Stimulated activated CD4-positive, alpha-beta T cell treated with anti-CD3 and anti-CD28 coated beads, Interleukin-2, amount 100 ng/mL, for 24 hours (primary cell): ENCODE measurements around the gene PPP2R5A.
"Not testable (repeated sequence)": the region's sequence is repeated elsewhere in the genome, so short reads cannot be mapped to it uniquely, and the experiment has no call there.

Source experiments
- DNase-seq, 2 donors: peaks; one replicate each; pipeline ENCODE4 v3.0.0-alpha.2; 2020

PPP2R5A gene

DNA sequence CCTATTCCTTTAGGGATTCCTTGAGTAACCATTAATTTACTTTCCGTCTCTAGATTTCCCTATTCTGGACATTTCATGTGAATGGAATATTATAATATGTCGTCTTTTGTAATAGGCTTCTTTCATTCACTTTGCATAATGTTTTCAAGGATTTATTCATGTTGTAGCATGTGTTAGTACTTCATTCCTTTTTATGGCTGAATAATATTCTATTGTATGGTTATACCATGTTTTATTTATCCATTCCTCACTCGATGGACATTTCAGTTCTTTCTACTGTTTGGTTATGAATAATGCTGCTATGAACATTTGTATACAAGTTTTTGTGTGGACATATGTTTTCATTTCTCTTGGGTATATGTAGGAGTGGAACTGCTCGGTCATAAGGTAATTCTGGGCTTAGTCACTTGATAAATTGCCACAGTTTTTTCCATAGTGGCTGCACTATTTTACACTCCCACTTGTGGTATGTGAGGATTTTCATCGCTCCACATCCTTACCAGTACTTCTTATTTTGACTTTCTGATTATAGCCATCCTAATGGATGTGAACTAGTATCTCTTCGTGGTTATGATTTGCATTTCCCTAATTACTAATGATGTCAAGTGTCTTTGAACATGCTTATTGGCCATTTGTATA is 17.7 kb downstream of the PPP2R5A start:
- no peak for DNase-seq

DNA sequence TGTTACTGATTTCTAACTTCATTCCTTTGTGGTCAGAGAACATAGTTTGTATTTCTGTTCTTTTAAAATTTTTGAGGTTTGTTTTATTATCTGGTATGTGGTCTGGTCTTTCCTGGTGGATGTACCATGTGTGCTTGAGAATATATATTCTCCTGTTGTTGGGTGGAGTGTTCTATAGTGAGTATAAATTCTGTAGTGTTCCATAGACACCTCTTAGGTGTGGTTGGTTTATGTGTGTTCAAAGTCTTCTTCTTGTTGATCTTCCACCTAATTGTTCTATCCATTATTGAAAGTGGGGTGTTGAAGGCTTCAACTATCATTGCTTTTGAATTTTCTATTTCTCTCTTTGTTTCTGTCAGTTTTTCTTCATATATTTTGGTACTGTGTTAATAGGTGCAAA is 20.1 kb downstream of the PPP2R5A start:
- DNase-seq = no peak

DNA sequence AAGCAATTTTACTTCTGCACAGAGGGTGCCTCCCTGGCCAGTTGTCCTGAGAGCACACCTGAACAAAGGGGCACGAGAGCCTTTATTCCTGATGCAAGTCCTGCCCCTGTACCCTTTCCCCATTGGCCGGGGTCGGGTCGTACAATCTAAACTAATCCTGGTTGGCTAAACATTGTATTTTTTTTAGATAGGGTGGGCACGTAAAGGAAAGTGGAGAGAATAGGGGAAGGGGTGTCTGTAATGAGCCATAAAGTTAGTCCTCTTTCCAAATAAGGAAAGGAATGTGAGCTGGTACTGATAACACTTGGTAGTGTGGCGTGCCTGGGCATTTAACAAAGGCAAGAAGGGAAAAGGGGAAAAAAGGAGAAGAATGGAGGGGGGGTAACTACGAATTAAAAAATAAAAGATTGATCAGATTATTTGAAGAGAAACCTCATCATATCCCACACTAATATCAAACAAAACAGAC is 20.8 kb downstream of the PPP2R5A start:
- DNase-seq = not testable (repeated sequence)

DNA sequence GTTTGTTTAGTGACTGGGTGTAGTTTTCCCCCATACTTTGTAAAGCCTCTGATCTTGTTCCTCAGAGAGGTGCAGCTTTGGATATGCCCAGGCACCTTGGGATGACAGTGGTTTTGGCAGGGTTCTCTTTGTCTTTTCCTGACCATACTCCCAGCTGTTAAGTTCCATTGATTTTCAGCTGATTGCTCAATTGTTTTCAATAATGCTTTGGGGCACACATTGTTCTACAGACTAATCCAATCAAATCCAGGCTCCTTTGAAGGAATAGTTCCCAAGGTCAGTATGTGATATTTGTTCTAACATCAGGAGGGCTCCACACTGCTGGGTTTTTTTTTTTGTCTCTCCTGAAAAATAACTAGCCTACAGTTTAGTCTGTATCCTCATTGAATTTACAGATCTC is 24.8 kb downstream of the PPP2R5A start:
- DNase-seq = no peak

DNA sequence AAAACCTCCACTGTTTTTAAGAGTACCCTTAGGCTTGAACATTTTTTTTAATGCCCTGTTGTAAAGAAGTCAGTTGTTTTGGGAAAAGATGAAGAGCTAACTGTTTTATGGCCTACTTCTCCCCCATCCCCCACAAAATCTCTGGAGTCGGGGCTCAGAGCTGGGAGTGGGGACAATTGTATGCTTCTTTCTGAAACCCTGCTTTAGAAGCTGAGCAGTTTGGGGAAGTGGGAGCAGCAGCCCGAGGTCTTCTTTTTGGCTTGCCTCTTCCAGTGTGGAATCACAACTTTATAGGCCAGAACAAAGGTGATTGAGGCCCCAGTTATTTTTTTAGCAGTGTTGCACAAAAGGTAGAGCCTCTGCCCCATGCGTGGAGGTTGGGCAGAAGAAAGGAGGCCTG is 25.2 kb downstream of the PPP2R5A start:
- DNase-seq = no peak

DNA sequence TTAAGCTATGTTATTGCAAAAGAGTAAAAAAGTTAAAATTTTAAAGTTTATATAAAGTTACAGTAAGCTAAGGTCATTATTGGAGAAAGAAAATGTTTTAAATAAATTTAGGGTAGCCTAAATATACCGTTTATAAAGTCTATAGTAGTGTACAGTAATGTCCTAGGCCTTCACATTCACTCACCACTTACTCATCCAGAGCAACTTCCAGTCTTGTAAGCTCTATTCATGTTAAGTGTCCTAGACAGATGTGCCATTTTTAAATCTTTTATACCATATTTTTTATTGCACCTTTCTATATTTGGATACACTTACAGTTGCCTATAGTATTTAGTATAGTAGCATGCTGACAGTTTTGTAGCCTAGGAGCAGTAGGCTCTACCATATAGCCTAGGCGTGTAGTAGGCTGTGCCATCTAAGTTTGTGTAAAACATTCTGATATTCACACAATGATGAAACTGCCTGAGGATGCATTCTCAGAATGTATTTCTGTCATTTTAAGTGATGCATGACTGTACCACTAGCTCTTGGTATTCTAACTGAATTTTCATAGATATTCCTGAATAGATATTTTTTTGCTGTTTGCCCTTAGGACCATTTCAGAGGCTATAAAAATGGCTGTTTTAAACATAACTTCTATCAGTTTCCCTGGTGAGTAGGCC is 26.8 kb downstream of the PPP2R5A start:
- DNase-seq = no peak

DNA sequence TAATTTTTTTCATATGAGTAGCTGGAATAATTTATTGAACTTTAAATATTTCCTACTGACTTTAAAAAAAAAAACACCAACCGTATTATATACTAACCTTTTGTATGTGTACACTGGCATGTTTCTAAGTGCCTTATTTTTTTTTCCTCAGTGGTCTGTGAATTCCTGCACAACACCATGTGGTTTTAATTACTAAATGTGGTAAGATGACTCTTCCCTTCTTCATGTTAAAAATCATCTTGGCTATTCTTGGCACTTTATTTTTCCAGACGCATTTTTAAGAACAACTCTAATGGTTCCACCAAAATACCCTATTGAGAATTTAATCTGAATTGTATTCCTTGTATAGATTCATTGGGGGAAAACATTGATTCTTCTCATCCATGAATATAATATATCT is 28.4 kb downstream of the PPP2R5A start:
- no peak for DNase-seq

DNA sequence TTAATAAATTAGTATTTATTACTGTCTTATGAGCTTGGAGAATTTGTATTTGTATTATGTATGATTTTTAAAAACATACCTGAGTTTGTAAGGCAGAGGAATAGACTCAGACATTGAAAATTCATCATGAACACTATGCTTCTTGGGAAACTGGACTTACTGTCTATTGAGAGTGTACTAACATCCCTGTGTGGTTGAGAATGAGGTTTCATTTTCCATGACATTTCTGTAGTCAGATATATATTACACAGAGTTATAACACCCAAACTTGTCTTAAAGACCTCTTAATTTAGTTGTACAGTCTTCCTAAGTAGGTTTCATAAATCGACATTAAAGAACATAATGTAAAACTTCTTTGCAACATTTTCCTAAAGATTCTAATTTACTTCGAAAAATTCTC is 30.0 kb downstream of the PPP2R5A start:
- no peak for DNase-seq

DNA sequence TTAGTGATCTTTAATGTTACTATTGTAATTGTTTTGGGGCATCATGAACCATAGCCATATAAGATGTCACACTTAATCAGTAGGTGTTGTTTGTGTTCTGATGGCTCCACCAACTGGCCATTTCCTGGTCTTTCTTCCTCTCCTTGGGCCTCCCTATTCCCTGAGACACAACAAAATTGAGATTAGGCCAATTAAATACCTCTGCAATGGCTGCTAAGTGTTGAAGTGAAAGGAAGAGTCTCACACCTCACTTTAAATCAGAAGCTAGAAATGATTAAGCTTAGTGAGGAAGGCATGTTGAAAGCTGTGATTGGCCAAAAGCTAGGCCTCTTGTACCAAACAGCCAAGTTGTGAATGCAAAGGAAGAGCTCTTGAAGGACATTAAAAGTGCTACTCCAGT is 30.7 kb downstream of the PPP2R5A start:
- DNase-seq = no peak

DNA sequence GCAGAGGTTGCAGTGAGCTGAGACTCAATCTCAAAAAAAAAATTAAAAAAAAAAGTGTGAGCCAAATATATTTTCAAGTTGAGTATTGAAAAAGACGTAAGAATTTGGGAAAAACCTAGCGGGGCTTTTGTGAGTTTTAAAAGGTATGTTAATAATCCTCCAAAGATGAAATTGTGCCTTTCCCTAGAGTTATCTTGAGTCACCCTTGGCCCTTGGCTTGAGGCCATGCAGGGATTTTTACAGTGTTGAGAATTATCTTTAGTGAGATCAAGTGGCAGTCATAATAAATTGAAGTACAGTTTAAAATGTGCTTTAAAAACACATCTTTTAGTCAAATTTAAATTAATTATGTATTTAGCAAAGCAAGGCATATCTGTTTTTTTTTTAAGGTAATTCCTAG is 32.7 kb downstream of the PPP2R5A start:
- DNase-seq = no peak

DNA sequence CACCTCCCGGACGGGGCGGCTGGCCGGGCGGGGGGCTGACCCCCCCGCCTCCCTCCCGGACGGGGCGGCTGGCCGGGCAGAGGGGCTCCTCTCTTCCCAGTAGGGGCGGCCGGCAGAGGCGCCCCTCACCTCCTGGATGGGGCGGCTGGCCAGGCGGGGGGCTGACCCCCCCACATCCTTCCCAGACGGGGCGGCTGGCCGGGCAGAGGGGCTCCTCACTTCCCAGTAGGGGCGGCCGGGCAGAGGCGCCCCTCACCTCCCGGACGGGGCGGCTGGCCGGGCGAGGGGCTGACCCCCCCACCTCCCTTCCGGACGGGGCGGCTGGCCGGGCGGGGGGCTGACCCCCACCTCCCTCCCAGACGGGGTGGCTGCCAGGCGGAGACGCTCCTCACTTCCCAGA is 35.8 kb downstream of the PPP2R5A start:
- not testable (repeated sequence) for DNase-seq

DNA sequence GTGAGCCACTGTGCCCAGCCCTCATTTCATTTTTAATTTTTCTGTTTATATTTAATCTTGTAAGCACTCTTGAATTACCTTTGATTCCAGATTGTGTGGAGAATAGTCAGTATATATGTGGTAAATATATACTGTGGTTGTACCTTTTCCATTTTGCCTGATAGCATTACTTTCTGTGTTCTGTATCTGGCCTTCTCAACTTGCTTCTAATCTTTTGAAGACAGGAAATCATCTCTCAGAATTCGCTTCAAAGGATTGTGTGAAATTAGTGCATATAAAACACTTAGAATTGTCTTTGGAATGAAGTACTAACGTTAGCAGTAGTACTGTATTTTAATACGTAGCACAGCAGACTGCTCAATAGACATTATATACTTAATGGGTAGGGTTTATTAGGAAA is 37.9 kb downstream of the PPP2R5A start:
- DNase-seq = no peak

DNA sequence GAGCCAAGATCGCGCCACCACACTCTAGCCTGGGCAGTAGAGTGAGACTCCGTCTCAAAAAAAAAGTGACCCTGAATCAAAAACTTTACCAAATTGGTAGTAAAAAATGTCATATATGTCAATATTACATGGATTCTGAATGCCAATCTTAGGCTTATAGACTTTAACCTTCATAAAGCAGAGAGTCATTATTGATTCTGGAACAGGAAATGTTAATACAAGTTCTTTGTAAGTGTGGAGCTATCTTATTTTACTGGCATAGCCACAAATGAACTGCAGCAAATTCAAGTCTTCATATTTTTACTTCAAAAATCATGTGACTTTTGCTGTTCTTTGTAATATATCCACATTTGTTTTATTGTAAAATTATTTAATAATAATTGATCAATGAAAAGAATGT is 41.3 kb downstream of the PPP2R5A start:
- no peak for DNase-seq

DNA sequence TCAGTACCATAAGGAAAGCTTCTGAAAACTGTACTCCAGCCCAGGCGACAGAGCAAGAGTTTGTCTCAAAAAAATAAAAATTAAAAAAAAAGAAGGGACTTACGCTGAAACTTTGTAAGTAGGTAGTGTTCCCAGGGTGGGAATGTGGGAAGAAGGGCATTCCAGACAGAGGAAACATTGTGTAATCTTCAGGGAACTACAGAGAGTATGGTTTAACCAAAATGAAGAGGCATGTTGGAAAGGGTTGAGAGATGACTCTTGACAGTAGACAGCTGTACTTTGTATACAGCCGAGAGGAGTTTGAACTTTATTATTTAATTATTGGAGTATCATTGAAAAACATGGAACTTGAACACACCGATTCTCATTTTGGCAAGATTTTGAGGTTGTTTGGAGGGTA is 43.0 kb downstream of the PPP2R5A start:
- DNase-seq = no peak

DNA sequence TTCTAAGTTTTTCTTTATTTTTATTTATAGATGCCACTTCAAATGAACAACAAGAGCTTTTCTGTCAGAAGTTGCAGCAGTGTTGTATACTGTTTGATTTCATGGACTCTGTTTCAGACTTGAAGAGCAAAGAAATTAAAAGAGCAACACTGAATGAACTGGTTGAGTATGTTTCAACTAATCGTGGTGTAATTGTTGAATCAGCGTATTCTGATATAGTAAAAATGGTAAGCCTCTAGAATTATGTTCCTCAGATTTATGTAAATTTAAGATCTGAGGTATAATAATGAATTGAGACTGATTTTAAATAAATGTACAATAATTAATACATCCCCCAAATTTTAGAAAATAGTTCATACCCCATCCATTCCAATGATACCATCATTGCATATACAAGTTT is 43.9 kb downstream of the PPP2R5A start:
- no peak for DNase-seq

DNA sequence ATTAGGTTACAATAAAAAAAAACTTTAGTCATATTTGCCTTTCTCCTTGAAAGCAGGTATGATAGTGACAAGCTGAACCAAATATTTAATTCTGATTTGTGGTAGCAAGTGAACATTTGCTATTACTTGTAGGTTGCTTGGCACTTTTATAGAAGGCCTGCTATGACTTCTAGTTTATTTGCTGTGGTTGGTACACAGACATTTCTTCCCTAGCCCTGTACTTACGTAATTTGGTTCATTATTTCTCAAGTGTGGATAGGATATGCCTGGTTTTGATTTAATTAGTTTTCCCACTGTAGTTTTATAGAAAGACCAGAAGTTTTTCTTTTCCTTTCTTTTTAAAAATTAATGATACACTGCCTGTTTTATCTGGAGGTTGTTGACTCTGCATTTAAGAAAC is 55.9 kb downstream of the PPP2R5A start:
- DNase-seq = no peak

DNA sequence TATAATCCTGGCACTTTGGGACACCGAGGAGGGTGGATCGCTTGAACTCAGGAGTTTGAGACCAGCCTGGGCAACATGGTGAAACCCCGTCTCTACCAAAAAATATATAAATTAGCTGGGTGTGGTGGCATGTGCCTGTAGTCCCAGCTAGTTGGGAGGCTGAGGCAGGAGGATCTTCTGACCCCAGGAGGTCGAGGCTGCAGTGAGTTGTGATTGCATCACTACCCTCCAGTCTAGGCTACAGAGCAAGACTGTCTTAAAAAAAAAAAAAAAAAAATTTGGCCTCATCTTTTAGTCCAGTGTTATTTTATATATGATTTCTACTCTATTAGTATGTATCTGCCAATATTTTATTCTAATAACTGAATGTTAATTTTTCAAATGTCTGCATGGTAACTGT is 59.7 kb downstream of the PPP2R5A start:
- no peak for DNase-seq

DNA sequence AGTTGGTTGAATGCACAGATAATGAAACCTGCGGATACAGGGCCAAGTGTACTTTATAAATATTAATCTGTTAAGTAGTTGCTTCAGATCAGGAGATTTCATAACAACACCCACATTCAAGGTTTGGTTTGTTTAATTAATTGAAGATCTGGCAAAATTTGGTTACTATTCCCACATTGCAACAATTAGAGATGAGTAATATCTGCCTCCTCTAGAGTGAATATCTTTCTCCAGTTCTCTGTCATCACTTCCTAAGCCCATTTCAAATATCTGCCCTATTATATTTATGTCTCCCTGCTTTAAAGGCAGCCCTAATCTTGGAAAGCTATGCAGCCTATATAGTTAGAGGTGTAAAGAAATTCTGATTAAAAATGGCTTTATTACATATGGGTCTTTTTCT is 61.4 kb downstream of the PPP2R5A start:
- no peak for DNase-seq

DNA sequence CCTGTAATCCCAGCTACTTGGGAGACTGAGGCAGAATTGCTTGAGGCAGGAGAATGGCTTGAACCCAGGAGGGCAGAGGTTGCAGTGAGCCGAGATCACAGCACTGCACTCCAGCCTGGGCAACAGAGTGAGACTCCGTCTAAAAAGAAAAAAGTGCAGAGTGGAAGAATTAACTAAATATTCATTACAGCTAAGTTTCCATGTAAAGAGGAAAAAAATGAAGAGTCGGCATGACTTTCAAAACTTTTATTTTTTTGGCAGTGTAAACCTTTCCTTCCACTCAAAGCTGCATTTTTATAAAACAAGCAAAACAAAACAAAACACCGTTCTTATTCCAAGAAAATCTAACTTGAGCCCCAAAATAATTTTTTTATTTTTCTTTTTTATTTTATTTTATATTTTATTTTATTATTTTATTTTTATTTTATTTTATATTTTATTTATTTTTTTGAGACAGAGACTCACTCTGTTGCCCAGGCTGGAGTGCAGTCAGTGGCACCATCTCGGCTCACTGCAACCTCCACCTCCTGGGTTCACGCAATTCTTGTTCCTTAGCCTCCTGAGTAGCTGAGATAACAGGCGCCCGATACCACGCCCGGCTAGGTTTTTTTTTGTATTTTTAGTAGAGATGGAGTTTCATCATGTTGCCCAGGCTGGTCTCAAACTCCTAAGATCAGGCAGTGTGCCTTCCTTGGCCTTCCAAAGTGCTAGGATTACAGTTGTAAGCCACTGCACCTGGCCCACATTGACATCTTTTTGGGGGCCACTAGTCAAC is 66.6 kb downstream of the PPP2R5A start:
- DNase-seq = no peak

DNA sequence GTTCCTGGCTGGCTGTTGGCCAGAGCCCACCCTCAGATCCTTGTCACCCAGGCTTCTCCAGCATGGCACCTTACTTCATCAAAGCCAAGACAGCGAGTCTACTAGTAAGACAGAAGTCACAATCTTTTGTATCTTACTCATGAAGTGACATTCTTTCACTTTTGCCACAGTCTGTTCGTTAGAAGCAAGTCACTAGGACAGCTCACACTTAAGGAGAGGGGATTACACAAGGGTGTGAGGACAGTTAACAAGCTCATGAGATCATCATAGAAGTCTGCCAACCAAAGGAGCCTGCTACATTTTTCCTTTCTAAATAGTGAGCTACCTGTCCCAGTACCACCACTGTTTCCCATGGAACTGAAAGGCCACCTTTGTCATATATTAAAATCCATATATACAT is 68.0 kb downstream of the PPP2R5A start:
- no peak for DNase-seq

DNA sequence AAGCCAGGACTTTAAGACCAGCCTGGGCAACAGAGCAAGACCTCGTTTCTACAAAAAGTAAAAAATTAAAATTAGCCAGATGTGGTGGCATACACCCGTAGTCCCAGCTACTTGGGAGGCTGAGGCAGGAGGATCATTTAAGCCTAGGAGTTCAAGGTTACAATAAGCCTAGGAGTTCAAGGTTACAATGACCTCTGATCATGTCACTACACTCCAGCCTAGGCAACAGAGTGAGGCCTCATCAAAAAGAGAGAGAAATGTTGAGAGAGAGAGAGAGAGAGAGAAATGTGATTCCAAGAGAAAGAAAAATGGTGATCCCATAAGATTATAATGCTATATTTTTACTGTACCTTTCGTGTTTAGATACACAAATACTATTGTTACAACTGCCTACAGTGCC is 69.3 kb downstream of the PPP2R5A start:
- DNase-seq = no peak

DNA sequence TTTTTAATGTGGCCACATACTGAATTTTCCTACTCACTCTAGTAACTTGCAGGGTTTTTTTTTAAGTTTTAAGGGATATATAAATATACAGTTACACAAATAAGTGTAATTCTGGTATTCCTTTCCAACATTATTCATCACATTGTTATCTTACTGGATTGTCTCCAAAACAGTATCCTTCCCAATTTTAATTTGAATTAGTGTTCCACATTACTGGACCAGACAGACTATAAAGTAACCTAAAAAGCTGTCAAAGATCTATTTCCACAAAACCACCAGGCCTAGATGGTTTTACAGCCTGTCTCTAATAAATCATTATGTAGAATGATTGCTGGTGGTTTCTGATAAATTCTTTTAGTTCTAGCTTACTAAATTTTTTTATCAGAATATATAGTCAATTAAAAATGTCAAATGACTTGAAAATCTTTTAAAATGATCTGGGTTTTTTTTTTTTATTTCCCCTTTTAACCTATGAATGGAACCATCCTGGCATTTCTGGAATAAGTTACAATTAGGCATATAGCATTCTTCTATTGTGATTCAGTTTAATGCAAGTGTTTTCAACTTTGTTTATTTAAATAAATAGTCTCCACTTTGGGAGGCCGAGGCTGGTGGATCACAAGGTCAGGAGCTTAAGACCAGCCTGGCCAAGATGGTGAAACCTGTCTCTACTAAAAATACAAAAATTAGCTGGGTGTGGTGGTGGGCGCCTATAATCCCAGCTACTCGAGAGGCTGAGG is 70.2 kb downstream of the PPP2R5A start:
- no peak for DNase-seq

DNA sequence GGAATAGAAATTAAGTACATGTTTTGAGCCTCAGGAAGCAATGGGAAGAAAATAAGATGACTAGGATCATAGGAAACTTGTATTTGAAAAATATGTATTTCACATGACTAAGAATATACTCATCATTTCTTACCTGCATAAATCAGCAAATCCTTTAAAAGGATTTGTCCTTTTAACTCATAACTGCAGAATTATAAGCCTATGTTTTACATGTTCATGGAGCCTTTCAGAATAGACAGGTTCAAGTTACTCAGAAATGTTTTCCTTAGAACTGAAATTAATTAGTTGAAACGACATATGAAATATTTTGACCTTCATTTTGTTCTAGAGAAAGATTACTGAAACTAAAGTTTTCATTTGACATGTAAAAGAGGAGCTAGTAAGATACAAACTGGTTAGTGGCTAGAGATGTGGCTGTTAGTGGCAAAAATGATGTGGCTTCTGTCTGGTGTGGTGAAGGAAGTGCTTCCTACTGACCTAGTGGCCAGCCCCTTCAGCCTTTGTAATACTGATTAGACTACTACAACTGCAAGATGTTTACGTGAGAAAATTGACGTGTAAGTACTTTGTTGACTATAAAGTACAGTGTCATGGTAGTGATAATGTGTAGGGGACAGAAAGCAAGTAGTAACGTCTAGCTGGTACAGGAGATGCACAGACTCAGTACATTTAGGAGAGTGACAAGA is 74.7 kb downstream of the PPP2R5A start:
- no peak for DNase-seq
